Stimulated activated naive B cell treated with anti-CD40 and anti-IgM and Interleukin-4, amounts not matched to agents 10 μg/mL and 1 μg/mL and 100 μg/mL, for 72 hours (primary cell): ENCODE results near the gene ZFP36.
"Not testable (repeated sequence)": the region's sequence is repeated elsewhere in the genome, so short reads cannot be mapped to it uniquely, and the experiment has no call there.

Experiments used
- ATAC-seq, 2 donors: fragments of 150-1000 bp; cut with Tn5 transposase; replicated peaks; 2 replicates each; pipeline ENCODE4 v1.10.0; 2021; ENCODE audit warnings: moderate library complexity in 1 of 2
- DNase-seq: peaks from one replicate; pipeline ENCODE4 v3.0.0; 2021
- H3K27ac Mint-ChIP-seq: one replicate; pipeline ENCODE4 v1.8.0; 2022; ENCODE audit warnings: mild to moderate bottlenecking, mixed read lengths
- H3K27me3 Mint-ChIP-seq, 2 donors: one replicate each; pipeline ENCODE4 v1.8.0; 2022; ENCODE audit warnings: mixed read lengths in 2 of 2
- H3K36me3 Mint-ChIP-seq, 2 donors: one replicate each; pipeline ENCODE4 v1.8.0; 2022; ENCODE audit warnings: mixed read lengths in 2 of 2, mild to moderate bottlenecking in 1 of 2
- H3K4me1 Mint-ChIP-seq, 2 donors: one replicate each; pipeline ENCODE4 v1.8.0; 2022; ENCODE audit warnings: mixed read lengths in 2 of 2, mild to moderate bottlenecking in 1 of 2
- H3K4me3 Mint-ChIP-seq, 2 donors: one replicate each; pipeline ENCODE4 v1.8.0; 2022; ENCODE audit warnings: mild to moderate bottlenecking in 2 of 2, mixed read lengths in 2 of 2, moderate library complexity in 1 of 2
- H3K9me3 Mint-ChIP-seq, 2 donors: one replicate each; pipeline ENCODE4 v1.8.0; 2022; ENCODE audit warnings: mixed read lengths in 2 of 2, mild to moderate bottlenecking in 1 of 2

ZFP36 gene

DNA sequence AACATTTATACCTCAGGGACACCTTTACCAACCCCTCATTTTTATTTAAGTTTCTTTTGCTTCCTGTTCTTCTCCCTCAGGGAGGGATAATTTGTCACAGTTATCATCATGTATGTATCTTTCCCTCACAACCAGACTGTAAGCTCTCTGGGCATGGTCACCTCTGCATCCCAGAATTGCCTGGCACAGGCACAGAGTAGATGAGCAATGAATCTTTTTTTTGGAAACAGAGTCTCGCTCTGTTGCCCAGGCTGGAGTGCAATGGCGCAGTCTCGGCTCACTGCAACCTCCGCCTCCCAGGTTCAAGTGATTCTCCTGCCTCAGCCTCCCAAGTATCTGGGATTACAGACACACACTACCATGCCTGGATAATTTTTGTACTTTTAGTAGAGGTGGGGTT lies 27.3 kb upstream of the ZFP36 start:
- H3K4me3 Mint-ChIP-seq, H3K9me3 Mint-ChIP-seq, DNase-seq, H3K27me3 Mint-ChIP-seq, H3K4me1 Mint-ChIP-seq, ATAC-seq: not testable (repeated sequence)
- Mint-ChIP-seq H3K27ac (peak overlapping the region; percentile 2), H3K36me3 (peaks cover 34 to 69% of the 10 kb centered on the region in 2 donors)

- Mint-ChIP-seq H3K36me3 (peaks cover 36 to 69% of the 10 kb centered on the region in 2 donors), H3K4me3 (no peak overlapping the region), H3K27me3 (no peaks in the 10 kb centered on the region), H3K27ac (no peak overlapping the region), H3K4me1 (peaks cover 1 to 3% of the 10 kb centered on the region in 2 donors), H3K9me3 (no peaks in the 10 kb centered on the region)
- DNase-seq, result no peak
- ATAC-seq, result no peak
Observed at GRCh38 chr19:39379865-39380396, 26.7 kb upstream of the ZFP36 start.

DNA sequence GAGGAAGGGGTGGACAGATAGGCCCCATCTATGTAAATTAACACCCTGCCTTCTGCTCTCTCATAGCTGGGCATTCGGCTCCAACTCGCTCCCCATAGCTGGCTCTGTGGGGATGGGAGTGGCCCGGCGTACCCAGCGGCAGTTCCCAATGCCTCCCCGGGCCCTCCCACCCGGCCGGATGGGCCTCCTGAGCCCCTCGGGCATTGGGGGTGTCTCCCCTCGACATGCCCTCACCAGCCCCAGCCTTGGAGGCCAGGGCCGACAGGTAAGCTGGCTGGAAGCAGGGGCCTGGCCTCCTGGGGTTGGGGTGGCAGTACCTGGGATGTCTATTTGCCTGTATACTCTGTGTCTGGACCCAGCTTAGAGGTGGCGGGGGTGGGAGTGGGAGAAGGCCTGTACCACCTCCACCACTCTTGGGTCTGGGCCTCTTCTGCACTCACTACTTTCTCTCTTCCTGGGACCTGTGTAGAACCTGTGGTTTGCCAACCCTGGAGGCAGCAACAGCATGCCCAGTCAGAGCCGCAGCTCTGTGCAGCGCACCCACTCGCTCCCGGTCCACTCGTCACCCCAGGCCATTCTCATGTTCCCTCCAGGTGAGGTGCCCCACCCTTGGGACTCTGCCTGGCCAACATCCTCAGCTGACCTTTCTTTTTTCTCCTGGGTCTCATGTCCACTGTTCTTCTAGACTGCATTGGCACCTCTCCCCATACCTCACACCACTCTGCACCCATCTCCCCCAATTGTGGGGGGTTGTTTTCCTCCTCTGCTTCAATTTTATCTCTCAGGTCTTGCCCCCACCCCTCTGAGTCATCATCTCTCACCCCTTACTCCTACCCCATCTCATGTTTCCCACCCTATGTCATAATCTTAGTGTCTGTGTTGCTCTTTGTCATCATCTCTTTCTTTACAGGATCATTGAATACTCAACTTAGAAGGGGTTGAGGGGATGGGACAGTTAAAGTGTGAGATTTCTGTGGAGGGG lies 25.8 kb upstream of the ZFP36 start:
- Mint-ChIP-seq H3K27me3 (no peaks in the 10 kb centered on the region), H3K4me3 (no peak overlapping the region), H3K4me1 (peaks cover 4 to 7% of the 10 kb centered on the region in 2 donors), H3K36me3 (peaks cover 38 to 69% of the 10 kb centered on the region in 2 donors), H3K27ac (no peak overlapping the region), H3K9me3 (no peaks in the 10 kb centered on the region)
- DNase-seq (no peak), ATAC-seq (no peak)

- ATAC-seq (no peak), DNase-seq (no peak)
- peaks cover 12 to 14% of the 10 kb centered on the region in 2 donors for H3K4me1 Mint-ChIP-seq
- H3K36me3 Mint-ChIP-seq, result peaks cover 41 to 66% of the 10 kb centered on the region in 2 donors
- no peak overlapping the region for H3K4me3 Mint-ChIP-seq
- no peaks in the 10 kb centered on the region for H3K9me3 Mint-ChIP-seq
- H3K27ac Mint-ChIP-seq, result no peak overlapping the region
- H3K27me3 Mint-ChIP-seq, result no peaks in the 10 kb centered on the region
Observed at GRCh38 chr19:39381910-39382611, 24.6 kb upstream of the ZFP36 start.

DNA sequence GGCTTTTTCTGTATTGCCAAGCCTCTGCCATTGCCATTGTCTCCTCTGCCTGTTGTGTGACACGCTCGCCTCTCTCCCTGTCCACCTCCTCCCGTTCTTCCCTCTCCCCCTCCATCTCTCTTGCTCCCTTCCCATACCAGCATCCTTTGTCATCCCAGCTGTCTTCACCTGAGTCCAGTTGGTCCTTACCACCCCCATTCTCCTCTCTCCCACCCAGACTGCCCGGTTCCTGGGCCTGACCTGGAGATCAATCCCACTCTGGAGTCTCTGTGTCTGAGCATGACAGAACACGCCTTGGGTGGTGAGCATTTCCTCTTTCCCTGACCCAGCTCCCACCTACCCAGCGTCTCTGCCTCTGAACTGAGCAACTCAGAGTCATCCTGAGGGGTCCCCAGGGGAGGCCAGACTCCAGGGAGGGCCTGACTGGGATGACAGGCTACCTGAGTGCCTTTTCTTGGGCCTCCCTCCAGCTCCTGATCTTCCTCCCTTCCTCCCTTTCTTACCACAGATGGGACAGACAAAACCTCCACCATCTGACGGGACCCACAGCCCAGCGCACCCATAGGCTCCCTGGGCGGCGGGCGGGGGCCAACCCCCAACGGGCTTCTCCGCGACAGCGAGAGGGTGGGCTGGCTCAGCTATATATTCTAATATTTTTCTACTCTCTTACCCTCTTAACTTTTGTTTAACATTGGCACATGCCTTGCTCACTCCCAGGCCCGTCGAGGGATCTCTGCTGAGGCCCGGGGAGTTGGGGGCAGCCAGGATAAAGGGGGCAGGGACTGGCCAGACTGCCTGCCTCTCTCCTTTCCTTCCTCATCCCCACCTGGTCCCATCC lies 23.4 kb upstream of the ZFP36 start:
- Mint-ChIP-seq H3K4me3 (no peak overlapping the region), H3K27me3 (no peaks in the 10 kb centered on the region), H3K9me3 (no peaks in the 10 kb centered on the region), H3K36me3 (peaks cover 39 to 61% of the 10 kb centered on the region in 2 donors), H3K4me1 (peaks cover 12 to 15% of the 10 kb centered on the region in 2 donors), H3K27ac (peak overlapping the region; percentile 63)
- DNase-seq (no peak), ATAC-seq (no peak)

DNA sequence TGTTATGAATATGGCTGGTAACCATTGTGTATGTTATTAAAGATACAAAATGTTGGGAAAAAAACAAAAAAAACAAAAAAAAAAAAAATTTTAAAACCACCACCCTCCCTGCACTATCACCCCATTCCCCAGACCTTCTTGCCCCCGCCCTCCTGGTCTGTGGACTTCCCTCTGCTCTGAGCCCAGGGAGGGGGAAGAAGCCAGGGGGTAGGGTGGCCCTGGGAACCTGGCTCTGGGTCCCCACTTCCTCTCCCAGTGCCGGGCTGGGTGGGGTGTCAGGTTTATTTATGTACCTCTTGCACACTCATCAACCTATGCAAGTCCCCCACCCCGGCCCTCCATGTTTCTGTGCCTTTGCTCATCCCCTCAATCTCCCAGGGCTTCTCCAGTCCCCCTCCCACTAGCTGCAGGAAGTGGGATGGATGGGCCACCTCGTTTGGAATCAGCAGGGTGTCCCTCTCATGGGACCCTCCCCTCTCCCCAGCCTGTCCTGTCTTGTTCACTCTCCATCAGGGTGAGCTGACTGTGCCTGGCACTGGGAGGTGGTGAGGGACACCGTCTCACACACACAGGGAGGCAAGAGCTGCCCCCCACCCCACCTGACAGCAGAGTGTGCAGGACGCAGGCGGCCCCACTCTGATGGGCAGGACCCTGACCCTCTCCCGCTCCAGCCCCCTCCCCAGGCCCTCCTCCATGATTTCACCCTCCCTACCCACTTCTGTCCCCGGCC lies 21.6 kb upstream of the ZFP36 start:
- Mint-ChIP-seq H3K27me3 (no peaks in the 10 kb centered on the region), H3K4me1 (peaks cover 21 to 29% of the 10 kb centered on the region in 2 donors), H3K36me3 (peaks cover 38 to 65% of the 10 kb centered on the region in 2 donors), H3K9me3 (no peaks in the 10 kb centered on the region), H3K4me3 (no peak overlapping the region), H3K27ac (peak overlapping the region; percentile 28)
- DNase-seq (no peak), ATAC-seq (no peak)

GRCh38 chr19:39385629-39386411 lies 20.8 kb upstream of the ZFP36 start:
- Mint-ChIP-seq H3K27ac (peak overlapping the region; percentile 68), H3K9me3 (no peaks in the 10 kb centered on the region), H3K27me3 (no peaks in the 10 kb centered on the region), H3K4me3 (no peak overlapping the region), H3K36me3 (peaks cover 36 to 63% of the 10 kb centered on the region in 2 donors), H3K4me1 (peaks cover 24 to 35% of the 10 kb centered on the region in 2 donors)
- no peak for DNase-seq
- ATAC-seq, result no peak

DNA sequence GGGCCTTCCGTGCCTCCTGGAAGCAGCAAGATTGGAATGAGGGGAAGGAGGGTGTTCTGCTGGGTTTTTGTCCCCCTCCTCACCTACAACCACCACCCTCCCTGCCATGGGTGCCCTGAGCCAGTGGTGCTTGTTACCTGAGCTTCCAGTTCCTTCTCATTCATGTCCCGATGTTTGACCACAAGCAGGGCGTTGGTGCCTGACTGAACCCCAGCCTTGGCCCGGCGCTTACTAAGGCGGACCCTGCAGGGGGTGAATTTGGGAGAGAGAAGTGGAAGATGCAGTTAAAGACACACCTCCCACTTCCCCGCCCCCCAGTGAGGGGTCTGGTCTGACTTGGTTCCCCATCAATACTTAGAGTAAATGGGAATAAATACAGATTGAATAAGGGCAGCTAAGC lies 20.1 kb upstream of the ZFP36 start:
- peak overlapping the region in 1 of 2 donors; percentile 23 for H3K4me3 Mint-ChIP-seq
- H3K9me3 Mint-ChIP-seq, result no peaks in the 10 kb centered on the region
- peaks cover 32 to 60% of the 10 kb centered on the region in 2 donors for H3K36me3 Mint-ChIP-seq
- DNase-seq (no peak), ATAC-seq (no peak)
- H3K27me3 Mint-ChIP-seq, result no peaks in the 10 kb centered on the region
- peaks cover 27 to 38% of the 10 kb centered on the region in 2 donors for H3K4me1 Mint-ChIP-seq
- peak overlapping the region; percentile 68 for H3K27ac Mint-ChIP-seq

DNA sequence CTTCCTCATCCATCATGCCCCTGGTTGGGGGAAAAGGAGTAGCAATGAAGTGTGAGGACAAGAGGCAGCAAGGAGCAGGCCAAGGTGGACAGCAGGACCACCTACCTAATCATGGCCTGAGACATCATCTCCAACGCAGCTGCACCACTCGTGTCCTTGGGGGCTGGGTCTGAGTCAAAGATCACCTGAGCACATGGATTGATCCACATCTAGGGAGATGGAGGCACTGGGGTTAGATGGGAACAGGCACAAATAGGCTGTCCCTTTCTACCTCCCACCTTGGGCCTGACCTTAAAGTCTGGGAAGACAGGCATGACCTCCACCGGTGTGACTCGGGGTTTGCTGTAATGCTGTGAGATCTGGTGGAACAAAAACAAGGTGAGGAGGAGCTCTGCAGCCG lies 18.0 kb upstream of the ZFP36 start:
- DNase-seq (no peak), ATAC-seq (no peak)
- H3K4me3 Mint-ChIP-seq, result peak overlapping the region; percentile 5 to 25
- peaks cover 37 to 47% of the 10 kb centered on the region in 2 donors for H3K36me3 Mint-ChIP-seq
- H3K27ac Mint-ChIP-seq, result peak overlapping the region; percentile 4
- H3K9me3 Mint-ChIP-seq, result no peaks in the 10 kb centered on the region
- H3K27me3 Mint-ChIP-seq, result no peaks in the 10 kb centered on the region
- peaks cover 30 to 51% of the 10 kb centered on the region in 2 donors for H3K4me1 Mint-ChIP-seq

DNA sequence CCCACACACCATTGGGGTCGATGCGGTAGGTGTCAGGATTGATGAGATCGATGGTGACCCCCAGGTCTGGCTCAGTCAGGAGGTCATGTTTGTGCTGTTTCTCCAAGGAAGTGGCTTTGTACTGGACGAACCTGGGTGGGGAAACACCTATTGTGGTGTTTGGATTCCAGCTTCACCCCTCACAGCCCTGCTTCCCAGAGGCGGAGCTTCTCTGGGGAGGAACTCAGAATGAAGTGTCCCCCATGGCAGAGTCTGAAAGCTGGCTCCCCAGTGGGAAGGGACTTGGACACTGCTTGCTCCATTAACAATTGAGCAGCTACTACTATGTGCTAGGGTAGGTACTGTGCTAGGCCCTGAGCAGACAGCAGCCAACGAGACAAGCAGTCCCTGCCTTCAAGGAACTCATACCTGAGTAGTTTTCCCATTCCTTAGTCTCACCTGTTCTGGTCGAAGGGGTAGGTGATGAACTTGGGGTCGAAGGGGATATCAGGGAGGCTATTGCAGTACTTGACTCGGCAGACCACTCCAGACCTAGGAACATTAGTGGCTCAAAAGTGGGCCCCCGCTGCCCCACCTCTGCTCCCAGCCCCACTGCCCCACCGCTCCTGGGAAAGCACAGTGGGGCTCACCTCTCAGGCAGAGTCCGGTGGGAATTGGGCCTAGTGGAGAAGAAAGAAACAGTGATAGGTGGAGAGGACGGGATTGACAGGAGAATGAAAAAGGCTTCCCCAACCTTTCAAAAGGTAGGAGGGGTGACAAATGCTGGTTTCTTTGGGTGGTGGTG lies 16.8 kb upstream of the ZFP36 start:
- Mint-ChIP-seq H3K36me3 (peaks cover 42 to 43% of the 10 kb centered on the region in 2 donors), H3K27me3 (no peaks in the 10 kb centered on the region), H3K27ac (peak overlapping the region; percentile 99), H3K9me3 (no peaks in the 10 kb centered on the region), H3K4me3 (peak overlapping the region; percentile 98 to 99), H3K4me1 (peaks cover 33 to 54% of the 10 kb centered on the region in 2 donors)
- ATAC-seq (no peak), DNase-seq (no peak)

- Mint-ChIP-seq H3K9me3 (no peaks in the 10 kb centered on the region), H3K36me3 (peaks cover 43 to 45% of the 10 kb centered on the region in 2 donors), H3K27me3 (no peaks in the 10 kb centered on the region), H3K4me1 (peaks cover 31 to 55% of the 10 kb centered on the region in 2 donors), H3K27ac (peak overlapping the region; percentile 99), H3K4me3 (peak overlapping the region; percentile 98 to 99)
- no peak for ATAC-seq
- DNase-seq, result no peak
Observed at GRCh38 chr19:39390451-39390750, 16.2 kb upstream of the ZFP36 start.

GRCh38 chr19:39390751-39391437 lies 15.8 kb upstream of the ZFP36 start, which contains the start of the genes MED29 and PAF1:
TSS of gene MED29 (plus strand) at chr19:39391378. CDS start at chr19:39391423, 45 bp downstream.
TSS of gene PAF1 (minus strand) at chr19:39391106. CDS start at chr19:39390864, 242 bp downstream.
- peak within 1 kb of the TSS; percentile 99 for H3K27ac Mint-ChIP-seq
- peak within 1 kb of the TSS; percentile 98 to 99 for H3K4me3 Mint-ChIP-seq
- H3K4me1 Mint-ChIP-seq, result peaks cover 31 to 60% of the 10 kb centered on the region in 2 donors
- H3K9me3 Mint-ChIP-seq, result no peaks in the 10 kb centered on the region
- H3K36me3 Mint-ChIP-seq, result peaks cover 46 to 48% of the 10 kb centered on the region in 2 donors
- peak; percentile 95 to 96 for ATAC-seq
- no peaks in the 10 kb centered on the region for H3K27me3 Mint-ChIP-seq
- DNase-seq, result peak; percentile 97
